ENCODE results near the gene JARID2. TPM values are rescaled to one million over a fixed set of nuclear protein-coding genes. Genes with fewer than 3 reads are reported as not detected.

The JARID2 gene
- total and polyA plus RNA-seq, 10 of the 15 experiments (the other 5 are each of a cell fraction or from before 2014, with no cell fraction given) = 4.2 to 21.6 (median 11.7) TPM

DNA sequence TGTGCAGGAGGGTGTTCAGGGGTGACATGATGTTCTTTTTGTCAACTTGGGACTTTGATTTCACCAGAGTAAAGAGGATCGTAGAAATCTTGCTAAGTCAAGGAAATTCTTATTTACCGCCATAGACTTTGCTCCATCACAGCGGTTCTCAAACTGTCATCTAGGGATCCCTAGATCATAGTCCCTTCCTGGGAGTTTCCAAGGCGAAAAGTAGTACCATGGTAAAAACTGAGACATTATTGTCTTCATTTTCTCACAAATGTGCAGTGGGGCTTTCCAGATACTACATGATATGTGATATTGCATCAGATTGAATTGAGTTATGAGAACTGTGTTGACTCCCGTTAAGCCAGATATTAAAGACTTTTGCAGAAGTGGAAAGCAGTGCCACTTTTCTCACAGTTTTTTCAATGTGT, 79.7 kb downstream of the JARID2 start:
- BruUV-seq (replicated peaks) = no TSS peak
- Histone ChIP-seq H3K4me2 (ENCODE audit: control insufficient read depth, insufficient read depth) (peak overlapping the region; percentile 64), H3K4me3 (peak overlapping the region; percentile 48; the same call in 1 of the 2 replicates), H3K9me3 (replicated peaks; ENCODE audit: control insufficient read depth, insufficient read depth, low read length) (no peaks in the 10 kb centered on the region), H3K4me1 (ENCODE audit: control insufficient read depth, insufficient read depth, low read length) (peaks cover 63% of the 10 kb centered on the region), H3K36me3 (ENCODE audit: control insufficient read depth in 2 of 2, insufficient read depth in 2 of 2, low read length in 1 of 2) (no peaks in the 10 kb centered on the region), H4K20me1 (ENCODE audit: control insufficient read depth, insufficient read depth) (no peaks in the 10 kb centered on the region), H3K27me3 (replicated peaks in 1 of 2; ENCODE audit: control insufficient read depth in 2 of 2, insufficient read depth in 2 of 2, low read length in 1 of 2) (no peaks in the 10 kb centered on the region), H3K9ac (ENCODE audit: control insufficient read depth, insufficient read depth, low read length) (peak overlapping the region; percentile 21; the same call in 1 of the 2 replicates), H2AFZ (ENCODE audit: control insufficient read depth, low read depth, low read length) (no peak overlapping the region), H3K79me2 (ENCODE audit: control insufficient read depth, insufficient read depth, low read length) (peaks cover 97% of the 10 kb centered on the region), H3K27ac (ENCODE audit: control insufficient read depth, insufficient read depth) (peak overlapping the region; percentile 72)
- in situ Hi-C loops (cut with MboI) = no loop called here
- ChIA-PET SMC1A (ENCODE audit: uncharacterized antibody, unreplicated experiment) (interaction anchor here (0.9 to 13.2 kb wide), 16 partner anchors 9 to 298 kb away, joined by 3 to 301 read pairs (median 13); no protein-coding TSS in a partner anchor), POLR2A (interaction anchor here (0.8 to 2.0 kb wide), 3 partner anchors 9 to 63 kb away, joined by 3 to 9 read pairs (median 5); no protein-coding TSS in a partner anchor), CTCF (interaction anchor here (0.9 to 14.2 kb wide), 16 partner anchors 9 to 882 kb away, joined by 3 to 146 read pairs (median 5); no protein-coding TSS in a partner anchor), RAD21 (ENCODE audit: unreplicated experiment) (interaction anchor here (0.6 to 9.3 kb wide), 18 partner anchors 9 to 119 kb away, joined by 3 to 75 read pairs (median 7); no protein-coding TSS in a partner anchor)
- intact Hi-C loops (cut with micrococcal nuclease; ENCODE audit: unreplicated experiment) = loop anchor here (2.0 to 10.0 kb wide), 3 partner anchors 21 to 299 kb away; no protein-coding TSS in a partner anchor
- FAIRE-seq (no peak), ATAC-seq (peak; percentile 51), DNase-seq (ENCODE audit: low read depth, low spot score) (no peak)
- WGBS (ENCODE audit: insufficient coverage, insufficient replicate concordance, low lambda C conversion rate, missing lambda C conversion rate) = 86% methylated on average over 5 of the region's 5 CpGs
- TF ChIP-seq SRF (IDR thresholded peaks at IDR 0.05; ENCODE audit: low read depth in 2 of 2, low read length in 2 of 2) (no peak), RAD51 (IDR thresholded peaks at IDR 0.05) (no peak; the same call in 1 of the 2 replicates), FOXM1 (IDR thresholded peaks at IDR 0.05; ENCODE audit: low read depth, low read length) (0 out of 2 replicates have a peak, but pooled peaks have one; percentile 39), CBX5 (IDR thresholded peaks at IDR 0.05; ENCODE audit: low read depth) (no peak), WRNIP1 (IDR thresholded peaks at IDR 0.05; ENCODE audit: borderline replicate concordance, low read depth, low read length) (0 out of 2 replicates have a peak, but pooled peaks have one; percentile 88), SUPT20H (IDR thresholded peaks at IDR 0.05; ENCODE audit: borderline replicate concordance, control insufficient read depth, low read depth, low read length) (no peak), IKZF2 (IDR thresholded peaks at IDR 0.05) (peak in 1 of 2 experiments; percentile 74; a peak in 3 of 4 replicates)
- TF ChIP-seq, protein P1, sequence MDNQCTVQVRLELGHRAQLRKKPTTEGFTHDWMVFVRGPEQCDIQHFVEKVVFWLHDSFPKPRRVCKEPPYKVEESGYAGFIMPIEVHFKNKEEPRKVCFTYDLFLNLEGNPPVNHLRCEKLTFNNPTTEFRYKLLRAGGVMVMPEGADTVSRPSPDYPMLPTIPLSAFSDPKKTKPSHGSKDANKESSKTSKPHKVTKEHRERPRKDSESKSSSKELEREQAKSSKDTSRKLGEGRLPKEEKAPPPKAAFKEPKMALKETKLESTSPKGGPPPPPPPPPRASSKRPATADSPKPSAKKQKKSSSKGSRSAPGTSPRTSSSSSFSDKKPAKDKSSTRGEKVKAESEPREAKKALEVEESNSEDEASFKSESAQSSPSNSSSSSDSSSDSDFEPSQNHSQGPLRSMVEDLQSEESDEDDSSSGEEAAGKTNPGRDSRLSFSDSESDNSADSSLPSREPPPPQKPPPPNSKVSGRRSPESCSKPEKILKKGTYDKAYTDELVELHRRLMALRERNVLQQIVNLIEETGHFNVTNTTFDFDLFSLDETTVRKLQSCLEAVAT (IDR thresholded peaks at IDR 0.05) = peak; percentile 48
- TF ChIP-seq, protein P2, sequence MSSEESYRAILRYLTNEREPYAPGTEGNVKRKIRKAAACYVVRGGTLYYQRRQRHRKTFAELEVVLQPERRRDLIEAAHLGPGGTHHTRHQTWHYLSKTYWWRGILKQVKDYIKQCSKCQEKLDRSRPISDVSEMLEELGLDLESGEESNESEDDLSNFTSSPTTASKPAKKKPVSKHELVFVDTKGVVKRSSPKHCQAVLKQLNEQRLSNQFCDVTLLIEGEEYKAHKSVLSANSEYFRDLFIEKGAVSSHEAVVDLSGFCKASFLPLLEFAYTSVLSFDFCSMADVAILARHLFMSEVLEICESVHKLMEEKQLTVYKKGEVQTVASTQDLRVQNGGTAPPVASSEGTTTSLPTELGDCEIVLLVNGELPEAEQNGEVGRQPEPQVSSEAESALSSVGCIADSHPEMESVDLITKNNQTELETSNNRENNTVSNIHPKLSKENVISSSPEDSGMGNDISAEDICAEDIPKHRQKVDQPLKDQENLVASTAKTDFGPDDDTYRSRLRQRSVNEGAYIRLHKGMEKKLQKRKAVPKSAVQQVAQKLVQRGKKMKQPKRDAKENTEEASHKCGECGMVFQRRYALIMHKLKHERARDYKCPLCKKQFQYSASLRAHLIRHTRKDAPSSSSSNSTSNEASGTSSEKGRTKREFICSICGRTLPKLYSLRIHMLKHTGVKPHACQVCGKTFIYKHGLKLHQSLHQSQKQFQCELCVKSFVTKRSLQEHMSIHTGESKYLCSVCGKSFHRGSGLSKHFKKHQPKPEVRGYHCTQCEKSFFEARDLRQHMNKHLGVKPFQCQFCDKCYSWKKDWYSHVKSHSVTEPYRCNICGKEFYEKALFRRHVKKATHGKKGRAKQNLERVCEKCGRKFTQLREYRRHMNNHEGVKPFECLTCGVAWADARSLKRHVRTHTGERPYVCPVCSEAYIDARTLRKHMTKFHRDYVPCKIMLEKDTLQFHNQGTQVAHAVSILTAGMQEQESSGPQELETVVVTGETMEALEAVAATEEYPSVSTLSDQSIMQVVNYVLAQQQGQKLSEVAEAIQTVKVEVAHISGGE (CRISPR knock-in tag; IDR thresholded peaks at IDR 0.05) = no peak
- TF ChIP-seq, protein P3, sequence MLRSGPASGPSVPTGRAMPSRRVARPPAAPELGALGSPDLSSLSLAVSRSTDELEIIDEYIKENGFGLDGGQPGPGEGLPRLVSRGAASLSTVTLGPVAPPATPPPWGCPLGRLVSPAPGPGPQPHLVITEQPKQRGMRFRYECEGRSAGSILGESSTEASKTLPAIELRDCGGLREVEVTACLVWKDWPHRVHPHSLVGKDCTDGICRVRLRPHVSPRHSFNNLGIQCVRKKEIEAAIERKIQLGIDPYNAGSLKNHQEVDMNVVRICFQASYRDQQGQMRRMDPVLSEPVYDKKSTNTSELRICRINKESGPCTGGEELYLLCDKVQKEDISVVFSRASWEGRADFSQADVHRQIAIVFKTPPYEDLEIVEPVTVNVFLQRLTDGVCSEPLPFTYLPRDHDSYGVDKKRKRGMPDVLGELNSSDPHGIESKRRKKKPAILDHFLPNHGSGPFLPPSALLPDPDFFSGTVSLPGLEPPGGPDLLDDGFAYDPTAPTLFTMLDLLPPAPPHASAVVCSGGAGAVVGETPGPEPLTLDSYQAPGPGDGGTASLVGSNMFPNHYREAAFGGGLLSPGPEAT (IDR thresholded peaks at IDR 0.05; ENCODE audit: low read depth) = peak; percentile 93
